AG09319 (cell line): ENCODE data around the gene SCAF1.

Experiments used
- DNase-seq: peaks from one replicate; pipeline ENCODE4 v3.0.0-alpha.2; 2010; ENCODE audit warnings: low read depth; ENCODE audit errors: extremely low read depth
- CTCF ChIP-seq: IDR thresholded peaks from 2 replicates; pipeline ENCODE4 v1.5.1; 2011; ENCODE audit warnings: low read depth, mild to moderate bottlenecking, inconsistent platforms, low read length, moderate library complexity

Gene SCAF1

GRCh38 chr19:49657493-49658138 lies 15.6 kb downstream of the SCAF1 start:
- no peak for TF ChIP-seq CTCF

GRCh38 chr19:49658139-49658517 lies 16.1 kb downstream of the SCAF1 start:
- DNase-seq: no peak
- no peak for TF ChIP-seq CTCF

More at GRCh38 chr19:49657493-49658138, 15.6 kb downstream of the SCAF1 start:
- no peak for DNase-seq

GRCh38 chr19:49658566-49659442 lies 16.8 kb downstream of the SCAF1 start:
- TF ChIP-seq CTCF: no peak

GRCh38 chr19:49660338-49660961 lies 18.4 kb downstream of the SCAF1 start:
- no peak for TF ChIP-seq CTCF
- no peak for DNase-seq

More at GRCh38 chr19:49658566-49659442, 16.8 kb downstream of the SCAF1 start:
- no peak for DNase-seq

- DNase-seq: no peak
- no peak for TF ChIP-seq CTCF
Observed at GRCh38 chr19:49662011-49662410, 20.0 kb downstream of the SCAF1 start.

- DNase-seq: no peak
- TF ChIP-seq CTCF: no peak
Observed at GRCh38 chr19:49663224-49663623, 21.2 kb downstream of the SCAF1 start.
